GM08714 (cell line): Measurements from ENCODE around the gene GDPD2.

Experiments
- H3K4me3 ChIP-seq: fragments of 200-500 bp; sonication (Bioruptor generic); 2 replicates; pipeline ENCODE4 v1.5.1; 2014; ENCODE audit warnings: mild to moderate bottlenecking, low read length, inconsistent platforms
- ZNF274 ChIP-seq: IDR thresholded peaks from 2 replicates; pipeline ENCODE4 v1.6.1; 2012; ENCODE audit warnings: mild to moderate bottlenecking, low read depth, low read length

GDPD2 gene

GRCh38 chrX:70476166-70476933 lies 53.2 kb downstream of the GDPD2 start:
- no peak overlapping the region for H3K4me3 ChIP-seq
- no peak for TF ChIP-seq ZNF274

- TF ChIP-seq ZNF274, result no peak
- H3K4me3 ChIP-seq, result no peak overlapping the region
These were observed 54.0 kb downstream of the GDPD2 start for GRCh38 chrX:70476934-70477733.

DNA sequence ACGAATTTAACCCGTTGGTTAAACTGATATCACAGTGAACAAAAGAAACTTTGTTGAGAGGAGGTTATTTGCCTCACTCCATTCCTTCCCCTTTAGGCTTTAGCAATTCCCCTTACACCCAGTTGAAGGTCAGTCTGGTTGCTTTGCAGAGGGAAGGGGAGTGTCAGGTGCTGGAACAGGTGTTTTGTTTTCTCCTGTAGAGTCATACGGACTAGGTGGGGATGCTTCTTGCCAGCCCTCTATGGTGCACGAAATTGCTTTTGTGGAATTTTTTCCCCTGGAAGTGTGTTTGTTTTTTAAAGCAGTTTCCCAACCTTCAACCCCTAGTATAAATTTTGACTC lies 54.6 kb downstream of the GDPD2 start:
- no peak for TF ChIP-seq ZNF274
- no peak overlapping the region for H3K4me3 ChIP-seq

DNA sequence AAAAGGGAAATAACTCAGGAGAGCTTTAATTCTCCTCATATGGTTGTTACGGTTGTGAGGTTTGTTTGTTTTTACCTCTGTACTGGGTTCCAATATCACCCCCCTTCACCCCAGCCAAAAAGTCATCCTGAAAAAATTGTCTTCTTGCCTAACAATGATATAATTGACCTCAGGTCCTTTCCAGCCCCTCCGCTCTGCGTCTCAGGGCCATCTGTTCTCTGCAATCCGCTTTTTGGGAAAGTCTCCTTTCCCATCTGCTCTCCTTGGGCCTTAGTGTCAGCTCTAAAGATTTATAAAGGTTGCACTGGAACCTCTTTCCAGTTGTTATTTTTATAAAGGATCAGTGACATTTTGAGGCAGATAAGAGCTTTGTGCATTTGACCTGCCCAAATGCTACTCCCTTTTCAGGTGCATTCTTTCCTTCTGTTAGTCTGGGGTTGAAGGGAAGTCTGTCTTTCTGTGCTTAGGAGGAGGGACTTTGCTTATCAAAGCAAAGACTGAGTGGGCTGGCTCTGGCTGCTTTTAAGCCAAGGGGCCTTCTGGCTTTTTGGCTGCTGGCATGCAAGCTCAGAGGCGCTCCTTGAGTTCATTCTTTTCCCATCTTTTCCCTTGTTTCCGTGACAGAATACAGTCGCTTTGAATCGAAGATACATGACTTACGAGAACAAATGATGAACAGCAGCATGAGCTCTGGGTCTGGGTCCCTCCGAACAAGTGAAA lies 55.6 kb downstream of the GDPD2 start:
- H3K4me3 ChIP-seq, result no peak overlapping the region
- TF ChIP-seq ZNF274, result no peak

GRCh38 chrX:70479247-70479921 lies 56.3 kb downstream of the GDPD2 start:
- TF ChIP-seq ZNF274, result no peak
- H3K4me3 ChIP-seq, result no peak overlapping the region

GRCh38 chrX:70479922-70480659 lies 57.0 kb downstream of the GDPD2 start:
- no peak for TF ChIP-seq ZNF274
- H3K4me3 ChIP-seq, result no peak overlapping the region

DNA sequence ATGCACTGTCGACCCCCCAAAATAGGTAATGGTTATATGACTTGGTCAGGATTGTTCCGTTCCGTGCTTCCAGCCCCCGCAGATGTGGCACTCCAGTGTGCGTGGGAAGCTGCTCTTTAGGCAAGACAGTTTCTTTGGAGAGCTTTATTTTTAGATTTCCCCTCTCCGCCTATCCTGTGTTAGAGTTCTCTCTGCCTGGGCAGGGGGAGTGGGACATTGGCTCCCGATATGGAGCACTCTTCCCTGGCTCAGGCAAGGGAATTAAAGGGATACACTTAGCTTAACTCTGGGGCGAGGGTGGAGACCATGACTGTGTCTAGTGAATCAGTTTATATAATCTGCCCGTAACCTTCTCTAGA lies 57.5 kb downstream of the GDPD2 start:
- H3K4me3 ChIP-seq, result no peak overlapping the region
- no peak for TF ChIP-seq ZNF274

- TF ChIP-seq ZNF274, result no peak
- H3K4me3 ChIP-seq, result no peak overlapping the region
These were observed 58.6 kb downstream of the GDPD2 start for GRCh38 chrX:70481471-70482270.

GRCh38 chrX:70482300-70482699 lies 59.2 kb downstream of the GDPD2 start:
- H3K4me3 ChIP-seq, result no peak overlapping the region
- TF ChIP-seq ZNF274, result no peak
